HEK293 (cell line): ENCODE data around the gene PCSK9.

Experiments
- GLI2 ChIP-seq: fragments of 450-650 bp; formaldehyde crosslinking; IDR thresholded peaks from 2 replicates; pipeline ENCODE4; 2017; ENCODE audit warnings: missing biosample characterization, missing genetic modification characterization, low read depth, borderline replicate concordance
- KLF1 ChIP-seq: fragments of 450-650 bp; formaldehyde crosslinking; IDR thresholded peaks from 2 replicates; pipeline ENCODE4 v1.5.1; 2016; ENCODE audit warnings: missing biosample characterization, missing genetic modification characterization
- KLF7 ChIP-seq: fragments of 450-650 bp; formaldehyde crosslinking; IDR thresholded peaks from 2 replicates; pipeline ENCODE4 v1.5.1; 2016; ENCODE audit warnings: missing biosample characterization, missing genetic modification characterization, borderline replicate concordance
- KLF8 ChIP-seq: fragments of 450-650 bp; formaldehyde crosslinking; IDR thresholded peaks from 2 replicates; pipeline ENCODE4 v1.5.1; 2016; ENCODE audit warnings: missing biosample characterization, missing genetic modification characterization
- MZF1 ChIP-seq: fragments of 450-650 bp; formaldehyde crosslinking; IDR thresholded peaks from 2 replicates; pipeline ENCODE4 v1.5.1; 2017; ENCODE audit warnings: missing biosample characterization, missing genetic modification characterization, borderline replicate concordance
- SP7 ChIP-seq: fragments of 450-650 bp; formaldehyde crosslinking; IDR thresholded peaks from 2 replicates; pipeline ENCODE4 v1.5.1; 2016; ENCODE audit warnings: missing biosample characterization, missing genetic modification characterization
- YY1 ChIP-seq: fragments of 450-650 bp; formaldehyde crosslinking; IDR thresholded peaks from 2 replicates; pipeline ENCODE4 v1.5.1; 2018; ENCODE audit warnings: missing biosample characterization, missing genetic modification characterization
- ZBTB21 ChIP-seq: fragments of 450-650 bp; formaldehyde crosslinking; IDR thresholded peaks from 2 replicates; pipeline ENCODE4 v1.5.1; 2017; ENCODE audit warnings: missing biosample characterization, missing genetic modification characterization
- ZBTB48 ChIP-seq: fragments of 450-650 bp; formaldehyde crosslinking; IDR thresholded peaks from 2 replicates; pipeline ENCODE4 v1.5.1; 2016; ENCODE audit warnings: missing biosample characterization, missing genetic modification characterization
- ZFHX2 ChIP-seq: fragments of 450-650 bp; formaldehyde crosslinking; conservative IDR thresholded peaks from 2 replicates; pipeline ENCODE4 v1.5.1; 2016; ENCODE audit warnings: missing biosample characterization, missing genetic modification characterization
- ZNF121 ChIP-seq: fragments of 450-650 bp; formaldehyde crosslinking; IDR thresholded peaks from 2 replicates; pipeline ENCODE4 v1.5.1; 2016; ENCODE audit warnings: missing biosample characterization, missing genetic modification characterization
- ZNF140 ChIP-seq: fragments of 450-650 bp; formaldehyde crosslinking; IDR thresholded peaks from 2 replicates; pipeline ENCODE4 v1.5.1; 2016; ENCODE audit warnings: missing biosample characterization, missing genetic modification characterization
- ZNF169 ChIP-seq: fragments of 450-650 bp; formaldehyde crosslinking; IDR thresholded peaks from 2 replicates; pipeline ENCODE4 v1.5.1; 2016; ENCODE audit warnings: missing biosample characterization, missing genetic modification characterization
- ZNF214 ChIP-seq: fragments of 450-650 bp; formaldehyde crosslinking; IDR thresholded peaks from 2 replicates; pipeline ENCODE4 v1.5.1; 2017; ENCODE audit warnings: missing biosample characterization, mild to moderate bottlenecking, missing genetic modification characterization, borderline replicate concordance
- ZNF221 ChIP-seq: fragments of 450-650 bp; formaldehyde crosslinking; IDR thresholded peaks from 2 replicates; pipeline ENCODE4 v1.5.1; 2017; ENCODE audit warnings: missing biosample characterization, missing genetic modification characterization, borderline replicate concordance
- ZNF239 ChIP-seq: fragments of 450-650 bp; formaldehyde crosslinking; IDR thresholded peaks from 2 replicates; pipeline ENCODE4 v1.5.1; 2016; ENCODE audit warnings: missing biosample characterization, missing genetic modification characterization
- ZNF311 ChIP-seq: fragments of 450-650 bp; formaldehyde crosslinking; IDR thresholded peaks from 2 replicates; pipeline ENCODE4 v1.5.1; 2017; ENCODE audit warnings: missing biosample characterization, missing genetic modification characterization, borderline replicate concordance
- ZNF391 ChIP-seq: fragments of 450-650 bp; formaldehyde crosslinking; IDR thresholded peaks from 2 replicates; pipeline ENCODE4 v1.5.1; 2016; ENCODE audit warnings: low read depth, missing biosample characterization, missing genetic modification characterization, borderline replicate concordance
- ZNF394 ChIP-seq: fragments of 450-650 bp; formaldehyde crosslinking; IDR thresholded peaks from 2 replicates; pipeline ENCODE4 v1.5.1; 2016; ENCODE audit warnings: missing biosample characterization, missing genetic modification characterization, mild to moderate bottlenecking, moderate library complexity, borderline replicate concordance
- ZNF48 ChIP-seq: fragments of 450-650 bp; formaldehyde crosslinking; IDR thresholded peaks from 2 replicates; pipeline ENCODE4 v1.5.1; 2016; ENCODE audit warnings: missing biosample characterization, missing genetic modification characterization
- ZNF530 ChIP-seq: fragments of 450-650 bp; formaldehyde crosslinking; IDR thresholded peaks from 2 replicates; pipeline ENCODE4 v1.5.1; 2016; ENCODE audit warnings: low read depth, missing biosample characterization, missing genetic modification characterization
- ZNF548 ChIP-seq: fragments of 450-650 bp; formaldehyde crosslinking; IDR thresholded peaks from 2 replicates; pipeline ENCODE4 v1.5.1; 2016; ENCODE audit warnings: missing biosample characterization, missing genetic modification characterization
- ZNF571 ChIP-seq: fragments of 450-650 bp; formaldehyde crosslinking; IDR thresholded peaks from 2 replicates; pipeline ENCODE4 v1.5.0; 2017; ENCODE audit warnings: missing biosample characterization, missing genetic modification characterization
- ZNF626 ChIP-seq: fragments of 450-650 bp; sonication (Bioruptor Pico); formaldehyde crosslinking; IDR thresholded peaks from 2 replicates; pipeline ENCODE4 v1.5.1; 2018; ENCODE audit warnings: missing biosample characterization, missing genetic modification characterization, inconsistent platforms
- ZNF660 ChIP-seq: fragments of 450-650 bp; IDR thresholded peaks from 2 replicates; pipeline ENCODE4 v1.5.1; 2018; ENCODE audit warnings: missing biosample characterization, mild to moderate bottlenecking, missing genetic modification characterization
- ZNF677 ChIP-seq: fragments of 450-650 bp; IDR thresholded peaks from 2 replicates; pipeline ENCODE4 v1.5.0; 2018; ENCODE audit warnings: missing biosample characterization, mild to moderate bottlenecking, missing genetic modification characterization, moderate library complexity
- ZNF792 ChIP-seq: fragments of 450-650 bp; formaldehyde crosslinking; IDR thresholded peaks from 2 replicates; pipeline ENCODE4 v1.5.1; 2016; ENCODE audit warnings: missing biosample characterization, missing genetic modification characterization
- ZSCAN30 ChIP-seq: fragments of 450-650 bp; IDR thresholded peaks from 2 replicates; pipeline ENCODE4 v1.5.1; 2018; ENCODE audit warnings: missing biosample characterization, mild to moderate bottlenecking, missing genetic modification characterization, moderate library complexity
- TF ChIP-seq, protein P1 (sequence below): fragments of 450-650 bp; formaldehyde crosslinking; IDR thresholded peaks from 2 replicates; pipeline ENCODE4 v1.5.1; 2016; ENCODE audit warnings: missing biosample characterization, missing genetic modification characterization
- TF ChIP-seq, protein P2 (sequence below): fragments of 450-650 bp; formaldehyde crosslinking; IDR thresholded peaks from 2 replicates; pipeline ENCODE4 v1.5.1; 2016; ENCODE audit warnings: missing biosample characterization, missing genetic modification characterization
- TF ChIP-seq, protein P3 (sequence below): sonication (generic); formaldehyde crosslinking; IDR thresholded peaks from 2 replicates; pipeline ENCODE4 v1.8.1; 2022; ENCODE audit warnings: mild to moderate bottlenecking, moderate library complexity, missing genetic modification reagents
- TF ChIP-seq, protein P4 (sequence below): fragments of 450-650 bp; formaldehyde crosslinking; IDR thresholded peaks from 2 replicates; pipeline ENCODE4 v1.5.1; 2017; ENCODE audit warnings: missing biosample characterization, missing genetic modification characterization

The PCSK9 gene

DNA sequence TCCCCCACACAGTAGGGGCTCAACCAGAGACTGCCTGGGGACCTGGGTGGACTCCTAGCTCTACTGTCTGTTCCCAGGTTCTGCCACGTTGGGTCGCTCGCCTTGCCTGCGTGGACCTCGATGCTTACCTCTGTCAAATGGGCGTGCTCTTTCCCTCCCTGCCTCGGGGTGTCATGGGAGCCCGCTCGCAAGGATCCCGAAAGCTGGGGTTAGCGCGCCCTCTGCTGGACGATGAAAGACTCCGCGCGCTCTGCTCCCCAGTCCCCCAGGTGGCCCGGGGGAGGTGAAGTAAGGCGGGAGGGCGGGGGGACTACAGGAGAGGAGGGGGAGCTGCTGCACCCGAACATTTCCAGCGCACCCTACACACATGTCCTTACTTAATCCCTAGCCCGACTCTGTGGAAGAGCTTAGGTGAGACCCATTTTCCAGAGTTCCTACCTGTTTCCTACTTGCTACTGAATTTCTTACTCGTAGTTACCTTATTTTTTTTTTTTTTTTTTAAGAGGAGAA lies 42.9 kb upstream of the PCSK9 start (continued):
- TF ChIP-seq ZNF626 (no peak), ZFHX2 (tag by site-specific recombination) (no peak), SP7 (tag by site-specific recombination) (no peak; the same call in 1 of the 2 replicates), YY1 (tag by site-specific recombination) (peak; percentile 37; the same call in 1 of the 2 replicates), ZNF677 (tag by site-specific recombination) (no peak), ZNF660 (no peak), ZNF311 (tag by site-specific recombination) (no peak), ZNF221 (tag by site-specific recombination) (no peak), ZBTB48 (no peak), ZSCAN30 (no peak), KLF7 (tag by site-specific recombination) (no peak), ZNF571 (tag by site-specific recombination) (no peak), ZNF140 (tag by site-specific recombination) (no peak), ZNF548 (tag by site-specific recombination) (no peak), ZNF48 (tag by site-specific recombination) (no peak), GLI2 (no peak), ZNF214 (tag by site-specific recombination) (no peak), ZNF394 (no peak), ZBTB21 (no peak), KLF8 (tag by site-specific recombination) (no peak), ZNF530 (tag by site-specific recombination) (no peak), KLF1 (tag by site-specific recombination) (no peak), ZNF169 (no peak), ZNF792 (tag by site-specific recombination) (no peak), ZNF121 (tag by site-specific recombination) (peak; percentile 10; the same call in 1 of the 2 replicates), ZNF239 (tag by site-specific recombination) (no peak), MZF1 (tag by site-specific recombination) (no peak), ZNF391 (tag by site-specific recombination) (peak; percentile 54; the same call in 1 of the 2 replicates)
- TF ChIP-seq, protein P1, sequence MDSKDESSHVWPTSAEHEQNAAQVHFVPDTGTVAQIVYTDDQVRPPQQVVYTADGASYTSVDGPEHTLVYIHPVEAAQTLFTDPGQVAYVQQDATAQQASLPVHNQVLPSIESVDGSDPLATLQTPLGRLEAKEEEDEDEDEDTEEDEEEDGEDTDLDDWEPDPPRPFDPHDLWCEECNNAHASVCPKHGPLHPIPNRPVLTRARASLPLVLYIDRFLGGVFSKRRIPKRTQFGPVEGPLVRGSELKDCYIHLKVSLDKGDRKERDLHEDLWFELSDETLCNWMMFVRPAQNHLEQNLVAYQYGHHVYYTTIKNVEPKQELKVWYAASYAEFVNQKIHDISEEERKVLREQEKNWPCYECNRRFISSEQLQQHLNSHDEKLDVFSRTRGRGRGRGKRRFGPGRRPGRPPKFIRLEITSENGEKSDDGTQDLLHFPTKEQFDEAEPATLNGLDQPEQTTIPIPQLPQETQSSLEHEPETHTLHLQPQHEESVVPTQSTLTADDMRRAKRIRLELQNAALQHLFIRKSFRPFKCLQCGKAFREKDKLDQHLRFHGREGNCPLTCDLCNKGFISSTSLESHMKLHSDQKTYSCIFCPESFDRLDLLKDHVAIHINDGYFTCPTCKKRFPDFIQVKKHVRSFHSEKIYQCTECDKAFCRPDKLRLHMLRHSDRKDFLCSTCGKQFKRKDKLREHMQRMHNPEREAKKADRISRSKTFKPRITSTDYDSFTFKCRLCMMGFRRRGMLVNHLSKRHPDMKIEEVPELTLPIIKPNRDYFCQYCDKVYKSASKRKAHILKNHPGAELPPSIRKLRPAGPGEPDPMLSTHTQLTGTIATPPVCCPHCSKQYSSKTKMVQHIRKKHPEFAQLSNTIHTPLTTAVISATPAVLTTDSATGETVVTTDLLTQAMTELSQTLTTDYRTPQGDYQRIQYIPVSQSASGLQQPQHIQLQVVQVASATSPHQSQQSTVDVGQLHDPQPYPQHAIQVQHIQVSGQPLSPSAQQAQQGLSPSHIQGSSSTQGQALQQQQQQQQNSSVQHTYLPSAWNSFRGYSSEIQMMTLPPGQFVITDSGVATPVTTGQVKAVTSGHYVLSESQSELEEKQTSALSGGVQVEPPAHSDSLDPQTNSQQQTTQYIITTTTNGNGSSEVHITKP (tag by site-specific recombination), result no peak
- TF ChIP-seq, protein P2, sequence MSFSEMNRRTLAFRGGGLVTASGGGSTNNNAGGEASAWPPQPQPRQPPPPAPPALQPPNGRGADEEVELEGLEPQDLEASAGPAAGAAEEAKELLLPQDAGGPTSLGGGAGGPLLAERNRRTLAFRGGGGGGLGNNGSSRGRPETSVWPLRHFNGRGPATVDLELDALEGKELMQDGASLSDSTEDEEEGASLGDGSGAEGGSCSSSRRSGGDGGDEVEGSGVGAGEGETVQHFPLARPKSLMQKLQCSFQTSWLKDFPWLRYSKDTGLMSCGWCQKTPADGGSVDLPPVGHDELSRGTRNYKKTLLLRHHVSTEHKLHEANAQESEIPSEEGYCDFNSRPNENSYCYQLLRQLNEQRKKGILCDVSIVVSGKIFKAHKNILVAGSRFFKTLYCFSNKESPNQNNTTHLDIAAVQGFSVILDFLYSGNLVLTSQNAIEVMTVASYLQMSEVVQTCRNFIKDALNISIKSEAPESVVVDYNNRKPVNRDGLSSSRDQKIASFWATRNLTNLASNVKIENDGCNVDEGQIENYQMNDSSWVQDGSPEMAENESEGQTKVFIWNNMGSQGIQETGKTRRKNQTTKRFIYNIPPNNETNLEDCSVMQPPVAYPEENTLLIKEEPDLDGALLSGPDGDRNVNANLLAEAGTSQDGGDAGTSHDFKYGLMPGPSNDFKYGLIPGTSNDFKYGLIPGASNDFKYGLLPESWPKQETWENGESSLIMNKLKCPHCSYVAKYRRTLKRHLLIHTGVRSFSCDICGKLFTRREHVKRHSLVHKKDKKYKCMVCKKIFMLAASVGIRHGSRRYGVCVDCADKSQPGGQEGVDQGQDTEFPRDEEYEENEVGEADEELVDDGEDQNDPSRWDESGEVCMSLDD, result peak; percentile 40
- TF ChIP-seq, protein P3, sequence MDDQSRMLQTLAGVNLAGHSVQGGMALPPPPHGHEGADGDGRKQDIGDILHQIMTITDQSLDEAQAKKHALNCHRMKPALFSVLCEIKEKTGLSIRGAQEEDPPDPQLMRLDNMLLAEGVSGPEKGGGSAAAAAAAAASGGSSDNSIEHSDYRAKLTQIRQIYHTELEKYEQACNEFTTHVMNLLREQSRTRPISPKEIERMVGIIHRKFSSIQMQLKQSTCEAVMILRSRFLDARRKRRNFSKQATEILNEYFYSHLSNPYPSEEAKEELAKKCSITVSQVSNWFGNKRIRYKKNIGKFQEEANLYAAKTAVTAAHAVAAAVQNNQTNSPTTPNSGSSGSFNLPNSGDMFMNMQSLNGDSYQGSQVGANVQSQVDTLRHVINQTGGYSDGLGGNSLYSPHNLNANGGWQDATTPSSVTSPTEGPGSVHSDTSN (CRISPR knock-in tag), result no peak
- TF ChIP-seq, protein P4, sequence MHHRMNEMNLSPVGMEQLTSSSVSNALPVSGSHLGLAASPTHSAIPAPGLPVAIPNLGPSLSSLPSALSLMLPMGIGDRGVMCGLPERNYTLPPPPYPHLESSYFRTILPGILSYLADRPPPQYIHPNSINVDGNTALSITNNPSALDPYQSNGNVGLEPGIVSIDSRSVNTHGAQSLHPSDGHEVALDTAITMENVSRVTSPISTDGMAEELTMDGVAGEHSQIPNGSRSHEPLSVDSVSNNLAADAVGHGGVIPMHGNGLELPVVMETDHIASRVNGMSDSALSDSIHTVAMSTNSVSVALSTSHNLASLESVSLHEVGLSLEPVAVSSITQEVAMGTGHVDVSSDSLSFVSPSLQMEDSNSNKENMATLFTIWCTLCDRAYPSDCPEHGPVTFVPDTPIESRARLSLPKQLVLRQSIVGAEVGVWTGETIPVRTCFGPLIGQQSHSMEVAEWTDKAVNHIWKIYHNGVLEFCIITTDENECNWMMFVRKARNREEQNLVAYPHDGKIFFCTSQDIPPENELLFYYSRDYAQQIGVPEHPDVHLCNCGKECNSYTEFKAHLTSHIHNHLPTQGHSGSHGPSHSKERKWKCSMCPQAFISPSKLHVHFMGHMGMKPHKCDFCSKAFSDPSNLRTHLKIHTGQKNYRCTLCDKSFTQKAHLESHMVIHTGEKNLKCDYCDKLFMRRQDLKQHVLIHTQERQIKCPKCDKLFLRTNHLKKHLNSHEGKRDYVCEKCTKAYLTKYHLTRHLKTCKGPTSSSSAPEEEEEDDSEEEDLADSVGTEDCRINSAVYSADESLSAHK (tag by site-specific recombination), result no peak
